ENCODE measurements around the gene ACE2.
"Not testable (repeated sequence)": the region's sequence is repeated elsewhere in the genome, so short reads cannot be mapped to it uniquely, and the experiment has no call there.

ACE2 gene

GRCh38 chrX:15600745-15601144, at the start of gene ACE2:
Gene ACE2, minus strand, starts transcription at chrX:15600960. Its CDS starts 49 bp downstream, at chrX:15600911.
- no peak for DNase-seq

GRCh38 chrX:15647510-15647909, 46.8 kb upstream of the ACE2 start:
- DNase-seq: not testable (repeated sequence)

GRCh38 chrX:15646543-15646942, 45.8 kb upstream of the ACE2 start:
- DNase-seq: no peak

- no peak for DNase-seq
Observed at GRCh38 chrX:15646031-15646430, 45.3 kb upstream of the ACE2 start.

- DNase-seq: no peak
Observed at GRCh38 chrX:15645266-15645665, 44.5 kb upstream of the ACE2 start.

GRCh38 chrX:15644560-15644872, 43.8 kb upstream of the ACE2 start:
- DNase-seq: no peak

- no peak for DNase-seq
Observed at GRCh38 chrX:15643786-15644559, 43.2 kb upstream of the ACE2 start.

GRCh38 chrX:15631637-15632036, 30.9 kb upstream of the ACE2 start:
- DNase-seq: no peak

- DNase-seq: no peak
Observed at GRCh38 chrX:15623054-15623453, 22.3 kb upstream of the ACE2 start.

GRCh38 chrX:15619053-15619755, 18.4 kb upstream of the ACE2 start:
- DNase-seq: peak; percentile 1

GRCh38 chrX:15617111-15617510, 16.4 kb upstream of the ACE2 start:
- no peak for DNase-seq

- no peak for DNase-seq
Observed at GRCh38 chrX:15616531-15616930, 15.8 kb upstream of the ACE2 start.

- no peak for DNase-seq
Observed at GRCh38 chrX:15607067-15607466, 6.3 kb upstream of the ACE2 start.

- DNase-seq: no peak
Observed at GRCh38 chrX:15606136-15606535, 5.4 kb upstream of the ACE2 start.

- DNase-seq: no peak
Observed at GRCh38 chrX:15605226-15605625, 4.5 kb upstream of the ACE2 start.

- DNase-seq: no peak
Observed at GRCh38 chrX:15602761-15603160, 2.0 kb upstream of the ACE2 start.

GRCh38 chrX:15601932-15602331, 1.2 kb upstream of the ACE2 start:
- no peak for DNase-seq

- no peak for DNase-seq
Observed at GRCh38 chrX:15600049-15600448, 711 bp downstream of the ACE2 start.

GRCh38 chrX:15599461-15599860, 1.3 kb downstream of the ACE2 start:
- DNase-seq: no peak

GRCh38 chrX:15598026-15598425, 2.7 kb downstream of the ACE2 start:
- no peak for DNase-seq

GRCh38 chrX:15594371-15594770, 6.4 kb downstream of the ACE2 start:
- DNase-seq: no peak

GRCh38 chrX:15579778-15580747, 20.7 kb downstream of the ACE2 start:
- no peak for DNase-seq

- no peak for DNase-seq
Observed at GRCh38 chrX:15576019-15576418, 24.7 kb downstream of the ACE2 start.
